C4-2B (cell line): ENCODE measurements around the gene NRP2.

Experiments
- CTCF ChIP-seq: fragments of 450-650 bp; conservative IDR thresholded peaks from 2 replicates; pipeline ENCODE4 v1.5.1; 2017; ENCODE audit warnings: mild to moderate bottlenecking
- ZFX ChIP-seq: fragments of 450-650 bp; IDR thresholded peaks from 2 replicates; pipeline ENCODE4 v1.6.1; 2017

- TF ChIP-seq CTCF: no peak
- no peak for TF ChIP-seq ZFX
Observed at GRCh38 chr2:205808486-205809121, 126.3 kb downstream of the NRP2 start.
